COR-L47 (cell line): Measurements from ENCODE around the gene GSC2.

Experiments
- DNase-seq: peaks from one replicate; lab custom pipeline; 2025; lab: John Stamatoyannopoulos, UW

Gene GSC2, protein sequence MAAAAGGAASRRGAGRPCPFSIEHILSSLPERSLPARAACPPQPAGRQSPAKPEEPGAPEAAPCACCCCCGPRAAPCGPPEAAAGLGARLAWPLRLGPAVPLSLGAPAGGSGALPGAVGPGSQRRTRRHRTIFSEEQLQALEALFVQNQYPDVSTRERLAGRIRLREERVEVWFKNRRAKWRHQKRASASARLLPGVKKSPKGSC

DNA sequence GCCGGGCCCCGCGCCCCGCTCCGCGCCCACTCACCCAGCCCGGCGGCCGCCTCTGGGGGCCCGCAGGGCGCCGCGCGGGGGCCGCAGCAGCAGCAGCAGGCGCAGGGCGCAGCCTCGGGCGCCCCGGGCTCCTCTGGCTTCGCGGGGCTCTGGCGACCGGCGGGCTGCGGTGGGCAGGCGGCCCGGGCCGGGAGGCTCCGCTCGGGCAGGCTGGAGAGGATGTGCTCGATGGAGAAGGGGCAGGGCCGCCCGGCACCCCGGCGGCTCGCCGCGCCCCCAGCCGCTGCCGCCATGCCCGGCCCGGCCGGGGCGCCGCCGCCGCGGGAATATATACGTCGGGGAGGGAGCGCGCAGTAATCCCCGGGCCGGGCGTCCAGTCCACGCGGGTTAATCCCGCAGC lies at the start of gene GSC2:
Gene GSC2 (minus strand): TSS at position 302 of the 400 bp plus-strand sequence. CDS start 9 bp downstream, at position 293.
- no peak for DNase-seq

DNA sequence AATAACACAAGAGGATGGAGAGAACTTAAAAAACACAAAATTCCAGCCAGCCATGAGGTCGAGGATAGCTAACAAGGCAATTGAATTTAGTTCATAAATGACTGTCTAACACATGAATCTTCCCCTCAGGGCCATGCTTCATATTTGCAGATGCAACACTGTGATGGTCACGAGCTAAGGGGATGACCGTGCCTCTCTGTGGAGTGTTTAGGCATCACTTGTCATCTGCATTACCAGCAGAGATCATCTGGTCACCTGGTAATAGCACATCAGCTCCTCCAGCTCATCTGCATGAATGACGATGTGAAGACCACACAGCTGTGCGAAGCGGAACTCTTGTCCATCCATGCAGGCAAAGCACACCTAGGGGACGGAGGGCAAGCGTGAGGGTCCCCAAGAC lies 49.4 kb upstream of the GSC2 start:
- no peak for DNase-seq

GRCh38 chr22:19197997-19198865 lies 48.1 kb upstream of the GSC2 start:
- no peak for DNase-seq

DNA sequence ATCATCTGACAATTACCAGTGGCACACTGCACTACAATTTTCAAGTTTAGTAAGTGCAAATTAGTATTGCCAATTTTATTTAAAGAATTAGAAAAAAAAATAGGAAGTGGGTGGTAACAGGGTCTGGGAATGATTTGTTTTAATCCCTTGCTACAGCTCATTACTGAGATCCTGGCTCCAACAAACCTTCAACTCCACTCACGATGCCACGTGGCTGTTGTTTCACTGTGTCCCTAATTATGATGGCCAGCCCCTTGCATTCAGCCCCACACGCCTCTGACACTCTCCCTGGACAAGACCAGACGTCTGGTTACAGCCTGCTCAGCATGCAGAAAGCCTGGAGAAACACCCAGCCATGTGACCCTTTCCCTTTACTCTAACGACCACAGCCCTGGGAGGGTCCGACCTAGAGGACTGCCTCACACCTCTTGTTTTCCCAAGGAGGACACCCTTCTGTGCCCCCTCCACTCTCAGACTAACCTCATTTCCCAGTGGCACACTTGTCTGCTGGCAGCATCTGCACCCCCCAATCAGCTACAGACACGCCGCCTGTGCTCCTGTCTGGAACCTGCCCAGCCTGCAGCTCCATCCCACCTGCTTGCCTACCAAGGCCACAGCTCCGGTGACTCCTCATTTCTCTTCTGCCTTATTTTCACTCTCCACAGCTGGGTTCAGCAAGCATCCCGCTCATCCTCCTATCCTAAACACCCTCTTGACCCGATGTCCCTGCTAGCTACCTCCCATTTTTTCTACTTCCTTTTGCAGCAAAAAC lies 46.9 kb upstream of the GSC2 start:
- no peak for DNase-seq

- DNase-seq, result no peak
Measured at GRCh38 chr22:19195796-19196731, 46.0 kb upstream of the GSC2 start.

GRCh38 chr22:19194766-19195536 lies 44.9 kb upstream of the GSC2 start:
- DNase-seq, result no peak

DNA sequence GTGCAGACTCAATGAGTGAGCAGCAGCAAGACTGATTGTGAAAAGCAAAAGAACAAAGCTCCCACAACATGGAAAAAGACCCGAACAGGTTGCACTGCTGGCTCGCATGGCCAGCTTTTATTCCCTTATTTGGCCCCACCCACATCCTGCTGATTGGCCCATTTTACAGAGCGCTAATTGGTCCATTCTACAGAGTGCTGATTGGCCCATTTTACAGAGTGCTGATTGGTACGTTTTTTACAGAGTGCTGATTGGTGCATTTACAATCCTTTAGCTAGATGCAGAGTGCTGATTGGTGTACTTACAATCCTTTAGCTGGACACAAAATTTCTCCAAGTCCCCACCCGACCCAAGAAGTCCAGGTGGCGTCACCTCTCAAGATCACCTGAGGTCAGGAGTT lies 43.8 kb upstream of the GSC2 start:
- DNase-seq, result no peak

- no peak for DNase-seq
Measured at GRCh38 chr22:19187716-19188563, 37.8 kb upstream of the GSC2 start.

DNA sequence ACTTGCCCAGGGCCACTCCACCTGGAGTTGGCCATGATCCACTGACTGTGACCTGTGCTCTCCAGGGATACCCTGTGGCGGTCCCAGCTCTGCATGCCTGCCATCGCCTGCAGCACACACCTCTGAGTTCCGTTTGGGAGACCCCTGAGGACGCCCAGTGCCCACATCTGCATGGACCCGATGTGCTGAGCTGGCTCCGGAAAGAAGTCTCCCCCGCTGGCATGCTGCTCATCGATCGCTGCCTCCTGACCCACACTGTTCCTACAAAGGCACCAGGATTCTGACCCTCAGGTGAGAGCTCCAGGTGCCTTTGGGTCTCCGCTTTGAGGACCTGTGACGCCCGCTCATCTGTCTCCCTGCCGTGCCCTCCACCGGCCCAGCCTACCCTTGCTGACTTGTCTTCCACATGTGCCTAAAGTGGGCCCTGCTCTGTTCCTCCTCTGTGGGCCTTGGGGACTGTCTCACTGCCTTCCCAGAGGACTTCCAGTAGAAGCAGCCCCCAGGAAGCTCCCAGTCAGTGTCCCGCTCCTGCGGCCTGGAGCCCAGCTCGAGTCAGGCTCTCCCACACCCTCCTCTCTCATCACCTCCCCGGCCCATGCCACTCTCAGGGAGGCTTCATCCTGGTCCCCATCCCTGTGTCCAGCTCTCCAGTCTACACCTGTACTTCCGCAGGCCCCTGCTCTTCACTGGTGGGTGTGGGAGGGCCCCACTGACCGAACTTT lies 34.3 kb upstream of the GSC2 start:
- DNase-seq, result no peak

GRCh38 chr22:19183216-19183615 lies 33.1 kb upstream of the GSC2 start:
- no peak for DNase-seq

DNA sequence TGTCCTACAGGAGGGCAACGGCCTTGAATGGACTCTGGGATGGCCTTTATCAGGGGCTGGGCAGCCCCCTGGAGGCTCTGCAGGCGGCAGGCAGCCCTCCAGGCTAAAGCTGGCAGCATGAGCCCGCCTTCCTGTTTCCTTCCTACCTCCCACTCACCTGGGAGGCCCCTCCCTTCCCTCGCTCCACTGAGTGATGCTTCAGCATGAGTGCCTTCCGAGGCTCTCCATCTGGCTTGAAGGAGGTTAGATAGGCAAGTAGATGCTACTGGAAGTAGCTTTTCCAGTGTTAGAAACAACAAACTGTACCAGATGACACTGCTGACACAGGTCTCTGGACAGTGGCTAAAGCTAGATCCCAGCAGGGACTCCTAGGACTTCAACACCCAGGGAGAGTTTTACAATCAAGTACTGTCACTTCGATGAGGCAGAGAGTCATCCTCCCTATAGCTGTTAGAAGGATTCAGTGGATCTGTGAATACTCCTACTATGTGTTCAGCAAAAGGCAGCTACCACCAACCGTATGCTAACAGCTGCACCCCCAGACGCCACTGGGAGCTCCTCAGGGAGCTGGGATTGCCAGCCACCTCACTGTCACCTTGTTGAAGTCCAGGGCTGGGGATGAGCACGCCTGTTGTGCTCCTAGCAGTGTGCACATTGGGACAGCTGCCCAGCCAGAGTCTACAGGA lies 32.5 kb upstream of the GSC2 start:
- no peak for DNase-seq

DNA sequence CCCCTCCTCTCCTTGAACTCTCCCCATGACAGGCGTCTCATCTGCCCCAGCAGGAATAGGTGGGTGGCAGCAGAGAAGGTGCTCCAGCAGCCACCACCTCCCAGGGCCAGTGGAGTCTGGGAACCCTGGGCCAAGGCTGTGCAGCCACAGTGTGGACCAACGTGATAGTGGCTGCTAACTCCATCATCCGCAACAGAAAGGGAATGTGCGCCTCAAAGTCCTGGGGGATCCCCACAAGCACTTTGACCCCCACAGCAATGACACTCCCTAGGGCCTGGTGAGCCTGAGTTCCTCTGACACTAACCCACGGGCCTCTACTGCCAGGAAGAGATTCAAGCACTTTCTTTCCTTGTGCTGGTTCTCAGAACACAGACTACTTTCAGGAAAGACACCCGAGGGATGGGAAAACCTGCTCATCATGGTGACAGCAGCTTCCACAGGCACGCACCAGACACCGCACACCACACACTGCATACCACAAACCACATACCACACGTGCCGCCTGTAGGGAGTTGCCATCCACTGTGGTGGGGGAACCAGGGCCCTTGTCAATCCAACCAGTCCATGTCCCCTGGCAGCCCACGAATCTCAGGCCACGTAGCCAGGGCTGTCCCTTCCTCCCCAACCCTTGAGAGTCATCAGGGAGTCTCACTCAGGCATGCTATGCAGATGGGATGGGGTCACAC lies 31.8 kb upstream of the GSC2 start:
- no peak for DNase-seq

DNA sequence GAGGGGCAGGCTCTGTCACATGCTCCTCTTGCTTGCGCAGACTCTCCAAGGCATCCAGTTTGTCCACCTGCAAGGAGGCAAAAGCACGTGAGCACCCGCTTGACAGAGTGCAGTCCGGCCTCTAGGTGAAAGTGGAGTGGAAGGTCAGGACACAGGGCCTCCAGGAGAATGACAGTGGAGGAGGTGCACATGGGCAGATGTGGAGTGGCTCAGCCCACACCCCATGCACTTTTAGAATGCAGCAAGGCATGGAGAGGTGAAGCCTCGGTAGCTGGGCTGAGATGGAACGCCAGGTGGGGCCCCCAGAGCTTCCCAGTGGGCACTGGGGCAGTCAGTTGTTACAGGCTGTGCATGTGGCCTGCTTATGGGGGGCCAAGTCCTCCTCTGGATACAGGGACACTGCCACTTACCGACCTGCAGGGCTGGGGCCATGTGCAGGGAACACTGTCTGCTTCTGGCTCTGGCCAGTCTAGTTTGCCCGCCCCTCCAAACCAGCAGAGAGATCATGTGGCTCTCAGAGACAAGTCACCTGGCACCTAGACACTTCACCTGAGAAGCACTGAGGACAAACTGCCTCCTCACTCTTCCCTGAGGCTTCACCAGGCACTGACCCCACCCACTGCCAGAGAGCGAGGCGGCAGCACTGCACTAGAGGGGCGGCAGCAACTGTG lies 30.8 kb upstream of the GSC2 start:
- no peak for DNase-seq

DNA sequence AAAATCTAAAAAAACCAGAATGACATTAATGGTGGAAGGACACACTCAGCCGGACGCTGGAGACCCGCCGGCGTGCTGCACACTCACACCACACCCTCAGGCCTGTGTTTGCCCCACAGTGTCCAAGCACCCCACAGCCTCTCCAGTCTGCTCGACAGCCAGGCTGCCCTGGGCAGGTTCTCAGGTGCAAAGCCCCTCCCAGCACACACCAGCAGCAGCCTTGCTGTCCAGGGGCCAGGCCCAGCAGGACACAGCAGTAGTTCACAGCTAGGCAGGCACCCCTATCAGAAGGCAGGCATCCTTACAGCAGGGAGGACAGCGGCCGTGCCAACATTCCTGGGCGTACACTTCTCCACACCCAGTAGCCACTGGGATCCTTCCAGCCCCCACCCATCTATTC lies 30.1 kb upstream of the GSC2 start:
- no peak for DNase-seq

- peak; percentile 64 for DNase-seq
Measured at GRCh38 chr22:19179497-19180048, 29.5 kb upstream of the GSC2 start.

- peak; percentile 61 for DNase-seq
Measured at GRCh38 chr22:19178657-19179496, 28.8 kb upstream of the GSC2 start, which contains the start of gene SLC25A1. Gene SLC25A1, minus strand, starts transcription at chr22:19178736. Its CDS starts 63 bp downstream, at chr22:19178673.
